OCI-LY1 (cell line): ENCODE results near the gene TNS3.
"Not testable (repeated sequence)": the region's sequence is repeated elsewhere in the genome, so short reads cannot be mapped to it uniquely, and the experiment has no call there.

ENCODE experiments used
- H2AFZ ChIP-seq: fragments of 200-600 bp; sonication (generic), shearing (Covaris generic); 2 replicates; pipeline ENCODE4 v1.6.0; 2014; ENCODE audit warnings: antibody characterized with exemption, mild to moderate bottlenecking, low read length
- H3F3A ChIP-seq: fragments of 200-600 bp; sonication (generic), shearing (Covaris generic); 2 replicates; pipeline ENCODE4 v1.6.0; 2014; ENCODE audit warnings: mild to moderate bottlenecking, antibody characterized with exemption, low read length, moderate library complexity; ENCODE audit not compliant: insufficient read depth
- H3K27ac ChIP-seq: fragments of 200-600 bp; sonication (generic); 2 replicates; pipeline ENCODE4 v1.5.1; 2014; ENCODE audit warnings: low read length, mixed run types, mild to moderate bottlenecking, low read depth; ENCODE audit not compliant: poor library complexity, severe bottlenecking
- H3K27me3 ChIP-seq: fragments of 200-600 bp; sonication (generic); 2 replicates; pipeline ENCODE4 v1.6.0; 2014; ENCODE audit warnings: antibody characterized with exemption, mild to moderate bottlenecking, low read length, moderate library complexity; ENCODE audit not compliant: insufficient read depth
- H3K36me3 ChIP-seq: fragments of 200-600 bp; sonication (generic); 2 replicates; pipeline ENCODE4 v1.6.1; 2014; ENCODE audit warnings: mild to moderate bottlenecking, antibody characterized with exemption, low read length, moderate library complexity, mixed read lengths; ENCODE audit not compliant: insufficient read depth
- H3K4me1 ChIP-seq: fragments of 200-600 bp; sonication (generic); 2 replicates; pipeline ENCODE4 v1.5.1; 2014; ENCODE audit warnings: mild to moderate bottlenecking, low read length, moderate library complexity; ENCODE audit not compliant: insufficient read depth, severe bottlenecking
- H3K4me2 ChIP-seq: fragments of 200-600 bp; sonication (generic), shearing (Covaris generic); 2 replicates; pipeline ENCODE4 v1.6.1; 2014; ENCODE audit warnings: low read length
- H3K4me3 ChIP-seq: fragments of 200-600 bp; sonication (generic); 2 replicates; pipeline ENCODE4 v1.5.1; 2014; ENCODE audit warnings: low read length, low read depth, mild to moderate bottlenecking, mixed read lengths; ENCODE audit not compliant: poor library complexity, severe bottlenecking
- H3K79me2 ChIP-seq: fragments of 200-600 bp; shearing (Covaris generic); 2 replicates; pipeline ENCODE4 v1.6.1; 2016; ENCODE audit warnings: mixed run types, low read length, mixed read lengths; ENCODE audit not compliant: insufficient read depth
- H3K9ac ChIP-seq: fragments of 200-600 bp; sonication (generic), shearing (Covaris generic); 2 replicates; pipeline ENCODE4 v1.6.1; 2014; ENCODE audit warnings: mild to moderate bottlenecking, low read length, mixed read lengths
- H3K9me2 ChIP-seq: fragments of 200-600 bp; sonication (generic), shearing (Covaris generic); 2 replicates; pipeline ENCODE4 v1.6.1; 2014; ENCODE audit warnings: low read depth, mild to moderate bottlenecking, low read length, mixed read lengths
- H3K9me3 ChIP-seq: fragments of 200-600 bp; shearing (Covaris generic); 2 replicates; pipeline ENCODE4 v1.6.1; 2014; ENCODE audit warnings: low read length, mixed read lengths
- H4K20me1 ChIP-seq: fragments of 200-600 bp; sonication (generic), shearing (Covaris generic); 2 replicates; pipeline ENCODE4 v1.6.0; 2016; ENCODE audit warnings: mild to moderate bottlenecking, low read length; ENCODE audit not compliant: insufficient read depth
- CTCF ChIP-seq: fragments of 200-600 bp; sonication (generic), shearing (Covaris generic); IDR thresholded peaks from 2 replicates; pipeline ENCODE4 v1.5.1; 2017; ENCODE audit warnings: mild to moderate bottlenecking, antibody characterized with exemption, low read length, moderate library complexity, mixed read lengths
- EZH2 ChIP-seq: fragments of 200-600 bp; sonication (generic), shearing (Covaris generic); IDR thresholded peaks from 2 replicates; pipeline ENCODE4 v1.8.0; 2017; ENCODE audit warnings: borderline replicate concordance, mixed run types, mild to moderate bottlenecking, antibody characterized with exemption, low read length, moderate library complexity, mixed read lengths

TNS3 gene

GRCh38 chr7:47265621-47266020 lies 316.3 kb downstream of the TNS3 start:
- Histone ChIP-seq H3K36me3 (no peaks in the 10 kb centered on the region), H4K20me1 (no peaks in the 10 kb centered on the region), H3K4me2 (no peak overlapping the region), H3K9me2 (no peaks in the 10 kb centered on the region), H3K9ac (no peak overlapping the region), H3K4me3 (no peak overlapping the region), H3K79me2 (no peaks in the 10 kb centered on the region), H2AFZ (no peak overlapping the region), H3K27me3 (no peaks in the 10 kb centered on the region), H3F3A (no peaks in the 10 kb centered on the region), H3K4me1 (no peaks in the 10 kb centered on the region), H3K9me3 (no peaks in the 10 kb centered on the region; the same call in 1 of the 2 replicates), H3K27ac (no peak overlapping the region)
- no peak for TF ChIP-seq EZH2
- no peak for TF ChIP-seq CTCF

- no peak overlapping the region for H3K9ac ChIP-seq
- H3K9me3 ChIP-seq, result no peaks in the 10 kb centered on the region; the same call in 1 of the 2 replicates
- no peaks in the 10 kb centered on the region for H3K9me2 ChIP-seq
- H3K4me2 ChIP-seq, result no peak overlapping the region
- H3F3A ChIP-seq, result no peaks in the 10 kb centered on the region
- no peaks in the 10 kb centered on the region for H3K4me1 ChIP-seq
- H2AFZ ChIP-seq, result no peak overlapping the region
- H3K4me3 ChIP-seq, result no peak overlapping the region
- no peaks in the 10 kb centered on the region for H4K20me1 ChIP-seq
- no peaks in the 10 kb centered on the region for H3K36me3 ChIP-seq
- H3K79me2 ChIP-seq, result no peaks in the 10 kb centered on the region
- H3K27me3 ChIP-seq, result no peaks in the 10 kb centered on the region
- TF ChIP-seq EZH2, result no peak
- no peak for TF ChIP-seq CTCF
- H3K27ac ChIP-seq, result no peak overlapping the region
Observed at GRCh38 chr7:47264021-47264651, 317.8 kb downstream of the TNS3 start.

GRCh38 chr7:47262881-47263280 lies 319.0 kb downstream of the TNS3 start:
- Histone ChIP-seq H3K36me3 (no peaks in the 10 kb centered on the region), H3K27me3 (no peaks in the 10 kb centered on the region), H3F3A (no peaks in the 10 kb centered on the region), H2AFZ (no peak overlapping the region), H4K20me1 (no peaks in the 10 kb centered on the region), H3K9me3 (no peaks in the 10 kb centered on the region), H3K4me3 (no peak overlapping the region), H3K4me1 (no peaks in the 10 kb centered on the region), H3K27ac (no peak overlapping the region), H3K9ac (no peak overlapping the region), H3K79me2 (no peaks in the 10 kb centered on the region), H3K9me2 (no peaks in the 10 kb centered on the region), H3K4me2 (no peak overlapping the region)
- TF ChIP-seq CTCF, result no peak
- no peak for TF ChIP-seq EZH2

GRCh38 chr7:47262160-47262559 lies 319.8 kb downstream of the TNS3 start:
- H3K27ac ChIP-seq, H3K9me3 ChIP-seq, H3K79me2 ChIP-seq, H3K9ac ChIP-seq, H3K4me3 ChIP-seq, H2AFZ ChIP-seq, H3K9me2 ChIP-seq, H3K4me2 ChIP-seq, H3F3A ChIP-seq, H3K36me3 ChIP-seq, H3K4me1 ChIP-seq, H3K27me3 ChIP-seq, H4K20me1 ChIP-seq: not testable (repeated sequence)
